Measurements from ENCODE around the gene THBS4. TPM values are rescaled to one million over a fixed set of nuclear protein-coding genes. Genes with fewer than 3 reads are reported as not detected.

The THBS4 gene
- total RNA-seq, result 0.17 and 0.22 TPM in 2 replicates

DNA sequence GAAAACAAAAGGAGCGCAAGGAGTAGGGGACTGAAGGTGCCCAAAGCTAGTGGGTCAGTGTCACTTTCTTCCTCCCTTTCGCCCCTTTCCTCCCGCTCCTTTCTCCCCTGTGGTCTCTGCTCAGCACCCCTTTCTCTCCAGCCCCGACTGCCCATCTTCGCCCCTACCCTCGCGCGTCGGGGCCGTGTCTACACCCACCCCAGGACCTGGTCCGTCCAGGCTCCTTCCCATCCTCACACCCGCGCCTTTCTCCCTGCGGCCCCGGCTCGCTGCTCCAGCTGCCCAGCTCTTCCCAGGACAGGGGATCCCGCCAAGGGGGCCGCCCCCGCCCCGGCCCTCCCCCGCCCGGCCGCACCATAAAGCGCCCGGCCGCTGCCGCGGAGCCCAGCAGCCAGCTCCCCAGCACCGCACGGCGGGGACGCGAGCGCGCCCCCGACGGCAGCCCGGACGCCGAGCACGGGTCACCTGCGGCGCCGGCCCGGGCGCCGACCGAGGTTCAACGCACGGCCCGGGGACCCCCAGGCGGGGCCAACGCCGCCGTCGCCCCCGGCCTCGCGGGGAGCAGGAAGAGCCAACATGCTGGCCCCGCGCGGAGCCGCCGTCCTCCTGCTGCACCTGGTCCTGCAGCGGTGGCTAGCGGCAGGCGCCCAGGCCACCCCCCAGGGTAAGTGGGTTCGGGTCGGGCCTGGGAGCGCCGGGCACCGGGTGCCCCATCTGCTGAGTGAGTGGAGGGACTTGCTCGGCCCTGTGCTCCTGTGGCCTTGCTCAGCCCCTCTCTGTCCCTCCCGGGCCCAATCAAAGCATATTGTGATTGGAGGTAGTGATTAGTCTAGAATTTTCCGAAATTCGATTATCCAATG, at the start of gene THBS4:
Gene THBS4 (plus strand): TSS at position 387 of the 860 bp plus-strand sequence. CDS start 190 bp downstream, at position 577.

DNA sequence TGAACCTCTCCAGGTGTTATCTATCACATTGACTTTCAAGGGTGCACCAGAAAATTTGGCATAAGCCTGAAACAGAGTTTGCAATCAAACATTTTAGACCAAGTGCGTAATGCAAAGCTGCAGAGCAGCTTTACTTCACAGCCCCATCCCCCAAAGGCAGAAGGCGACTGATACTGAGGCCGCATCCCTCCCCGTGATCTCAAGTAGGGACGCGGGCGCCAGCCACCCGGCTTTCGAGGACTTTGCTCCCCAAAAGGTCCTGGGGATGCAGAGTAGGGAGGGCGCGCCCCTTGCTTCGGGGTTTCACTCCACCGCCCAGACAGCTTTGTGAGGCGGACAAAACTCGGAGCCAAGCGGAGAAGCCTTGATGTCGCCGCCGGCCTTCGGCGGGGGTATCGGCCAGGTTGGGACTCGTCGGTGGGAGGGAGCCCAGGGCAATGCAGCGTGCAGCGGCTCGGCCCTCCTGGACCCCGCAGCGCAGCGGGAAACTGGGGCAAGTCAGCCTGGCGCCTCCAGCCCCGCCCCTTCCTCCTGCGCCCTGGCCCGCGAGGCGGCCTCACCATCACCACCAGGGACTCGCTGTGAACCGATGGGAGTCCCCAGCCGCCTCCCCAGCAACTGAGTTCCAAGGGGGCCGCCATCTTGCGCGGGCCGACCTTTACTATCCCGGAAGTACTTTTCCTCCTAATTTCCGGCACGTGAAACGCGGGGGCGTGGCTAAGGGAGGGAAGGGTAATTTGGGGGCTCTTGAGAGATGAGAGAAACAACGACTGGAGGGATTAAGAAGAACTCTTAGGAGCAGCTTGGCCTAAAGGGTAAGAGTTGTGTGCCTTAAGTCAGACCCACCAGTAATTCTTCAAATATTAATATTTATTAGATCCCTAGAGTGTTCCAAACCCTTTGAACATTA, 44.3 kb upstream of the THBS4 start, which contains the start of gene MTX3:
Gene MTX3 (minus strand): TSS at position 665 of the 910 bp plus-strand sequence. CDS start 24 bp downstream, at position 641.

Other genes starting within 250 kb of the THBS4 start
- 8.0 and 8.7 TPM in 2 replicates for gene MTX3, start 44.1 kb upstream of the THBS4 start, total RNA-seq
- gene SERINC5, start 220.7 kb downstream of the THBS4 start, total RNA-seq, result 21.0 and 38.3 TPM in 2 replicates